HepG2 (cell line): ENCODE results near the gene SNX18.

Experiments used
- ARNTL ChIP-seq: sonication (generic); formaldehyde crosslinking; IDR thresholded peaks from 2 replicates; pipeline ENCODE4 v1.4.0; 2020; ENCODE audit warnings: mild to moderate bottlenecking, missing genetic modification reagents
- CEBPG ChIP-seq: IDR thresholded peaks from 2 replicates; pipeline ENCODE4 v1.6.1; 2016
- SP1 ChIP-seq, 2 experiments: fragments of 450-650 bp in 1 of 2; sonication (generic) in 1 of 2; formaldehyde crosslinking in 1 of 2; IDR thresholded peaks; 2 replicates each; pipeline versions ENCODE4 v1.4.0 to v1.6.1; 2016 to 2020; ENCODE audit warnings: missing genetic modification reagents in 1 of 2
- ZNF75D ChIP-seq: sonication (generic); formaldehyde crosslinking; IDR thresholded peaks from 2 replicates; pipeline ENCODE4 v1.8.1; 2023; ENCODE audit warnings: missing genetic modification reagents, mild to moderate bottlenecking, borderline replicate concordance

GRCh38 chr5:54593779-54594178 is 76.2 kb downstream of the SNX18 start:
- no peak for TF ChIP-seq SP1 (IDR thresholded peaks at IDR 0.05)
- TF ChIP-seq SP1 (CRISPR knock-in tag; IDR thresholded peaks at IDR 0.05), result no peak
- no peak for TF ChIP-seq CEBPG (CRISPR knock-in tag)
- no peak for TF ChIP-seq ZNF75D (CRISPR knock-in tag)
- no peak for TF ChIP-seq ARNTL (CRISPR knock-in tag)
